BLaER1 treated with 17β-estradiol and CSF1 and Interleukin-3, amounts not matched to agents 10 nM and 100 nM (cell line): ENCODE results near the gene BLVRA.
"Not testable (repeated sequence)": the region's sequence is repeated elsewhere in the genome, so short reads cannot be mapped to it uniquely, and the experiment has no call there.

Source experiments
- H3K27ac ChIP-seq, 11 experiments: shearing (Covaris generic); formaldehyde crosslinking; 2 replicates each; pipeline ENCODE4 v1.8.1; 2022
- H3K27me3 ChIP-seq, 11 experiments: shearing (Covaris generic); formaldehyde crosslinking; 2 replicates each; pipeline ENCODE4 v1.8.1; 2022
- H3K36me3 ChIP-seq, 11 experiments: shearing (Covaris generic); formaldehyde crosslinking; 2 replicates each; pipeline ENCODE4 v1.8.1; 2022
- H3K4me1 ChIP-seq, 10 experiments: shearing (Covaris generic); formaldehyde crosslinking; 2 replicates each; pipeline ENCODE4 v1.8.1; 2022
- H3K4me2 ChIP-seq, 11 experiments: shearing (Covaris generic); formaldehyde crosslinking; 2 replicates each; pipeline ENCODE4 v1.8.1; 2022
- H3K4me3 ChIP-seq, 10 experiments: shearing (Covaris generic); formaldehyde crosslinking; 2 replicates each; pipeline ENCODE4 v1.8.1; 2022
- H3K9ac ChIP-seq, 11 experiments: shearing (Covaris generic); formaldehyde crosslinking; 2 replicates each; pipeline ENCODE4 v1.8.1; 2022
- H3K9me3 ChIP-seq, 11 experiments: shearing (Covaris generic); formaldehyde crosslinking; replicated peaks in 1 of 11; 2 replicates each; pipeline ENCODE4 v1.8.1; 2022
- H4K20me1 ChIP-seq, 11 experiments: shearing (Covaris generic); formaldehyde crosslinking; 2 replicates each; pipeline ENCODE4 v1.8.1; 2022
- Cebpa-rat ChIP-seq, 11 experiments: shearing (Covaris generic); IDR thresholded peaks; 2 replicates each; pipeline ENCODE4 v1.8.1; 2022

Gene BLVRA

GRCh38 chr7:43727003-43727402 is 31.5 kb upstream of the BLVRA start:
- Histone ChIP-seq H3K4me3 (no peak overlapping the region), H3K9ac (no peak overlapping the region), H3K27me3 (no peaks in the 10 kb centered on the region), H3K4me1 (peaks cover 18 to 37% (median 24%) of the 10 kb centered on the region in 10 experiments), H3K9me3 (no peaks in the 10 kb centered on the region), H3K36me3 (peaks cover 0 to 6% (median 0%) of the 10 kb centered on the region in 11 experiments; a peak in 1 of 22 replicates), H3K4me2 (peak overlapping the region in 7 of 11 experiments; percentile 1 to 93 (median 85); a peak in 6 of 22 replicates), H4K20me1 (peaks cover 5 to 47% (median 16%) of the 10 kb centered on the region in 11 experiments; a peak in 17 of 22 replicates), H3K27ac (no peak overlapping the region)
- no peak for TF ChIP-seq Cebpa-rat (IDR thresholded peaks at IDR 0.05)

- Histone ChIP-seq H3K27me3 (no peaks in the 10 kb centered on the region), H3K4me3 (no peak overlapping the region), H3K9me3 (no peaks in the 10 kb centered on the region), H3K27ac (no peak overlapping the region), H3K36me3 (peaks cover 0 to 6% (median 0%) of the 10 kb centered on the region in 11 experiments; a peak in 1 of 22 replicates), H3K9ac (no peak overlapping the region), H3K4me1 (peaks cover 18 to 37% (median 24%) of the 10 kb centered on the region in 10 experiments), H3K4me2 (peak overlapping the region in 9 of 11 experiments; percentile 12 to 97 (median 86); a peak in 13 of 22 replicates), H4K20me1 (peaks cover under 1 to 42% (median 12%) of the 10 kb centered on the region in 11 experiments; a peak in 16 of 22 replicates)
- no peak for TF ChIP-seq Cebpa-rat (IDR thresholded peaks at IDR 0.05)
Measured at GRCh38 chr7:43727494-43727893, 31.0 kb upstream of the BLVRA start.

- Histone ChIP-seq H3K9ac (peak within 1 kb of the TSS; percentile 79 to 90 (median 82)), H3K27ac (peak within 1 kb of the TSS; percentile 31 to 82 (median 73); a peak in 21 of 22 replicates), H3K9me3 (no peaks in the 10 kb centered on the region), H3K36me3 (0 out of 22 replicates have a peak, but pooled peaks cover 0 to 6% (median 0%) of the 10 kb centered on the region in 11 experiments), H3K4me3 (peak within 1 kb of the TSS; percentile 72 to 91 (median 82)), H3K4me1 (peaks cover 18 to 34% (median 24%) of the 10 kb centered on the region in 10 experiments), H4K20me1 (peaks cover 0 to 23% (median 3%) of the 10 kb centered on the region in 11 experiments; a peak in 9 of 22 replicates), H3K4me2 (peak within 1 kb of the TSS; percentile 78 to 97 (median 86)), H3K27me3 (no peaks in the 10 kb centered on the region)
- no peak for TF ChIP-seq Cebpa-rat (IDR thresholded peaks at IDR 0.05)
Measured at GRCh38 chr7:43729214-43729923, 29.1 kb upstream of the BLVRA start, which contains the start of gene COA1. TSS of gene COA1 (minus strand) at chr7:43729523. CDS start at chr7:43648614, 80,909 bp downstream.

DNA sequence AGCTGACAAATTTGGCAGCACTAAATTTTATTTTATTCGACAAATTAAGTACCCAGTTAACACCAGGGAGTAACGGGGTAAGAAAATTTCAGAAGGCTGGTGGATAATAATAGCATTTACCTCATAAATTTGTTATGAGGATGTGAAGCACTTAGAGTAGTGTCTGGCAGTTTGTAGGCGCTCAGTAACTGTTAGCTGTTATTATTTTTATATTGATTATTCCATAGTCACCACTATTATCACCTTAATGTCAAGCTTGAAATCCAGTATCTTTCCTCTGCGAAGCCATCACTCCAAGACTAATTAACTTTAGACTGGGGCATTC is 28.6 kb upstream of the BLVRA start:
- TF ChIP-seq Cebpa-rat (IDR thresholded peaks at IDR 0.05), result no peak
- Histone ChIP-seq H3K36me3 (0 out of 22 replicates have a peak, but pooled peaks cover 0 to 2% (median 0%) of the 10 kb centered on the region in 11 experiments), H3K9ac (peak overlapping the region; percentile 79 to 90 (median 82)), H3K4me3 (peak overlapping the region; percentile 72 to 91 (median 82)), H4K20me1 (peaks cover 0 to 20% (median under 1%) of the 10 kb centered on the region in 11 experiments; a peak in 8 of 22 replicates), H3K9me3 (no peaks in the 10 kb centered on the region), H3K4me1 (peaks cover 18 to 33% (median 24%) of the 10 kb centered on the region in 10 experiments), H3K27ac (peak overlapping the region; percentile 31 to 82 (median 73); a peak in 21 of 22 replicates), H3K4me2 (peak overlapping the region; percentile 74 to 96 (median 83)), H3K27me3 (no peaks in the 10 kb centered on the region)

- peaks cover 18 to 31% (median 24%) of the 10 kb centered on the region in 10 experiments for H3K4me1 ChIP-seq
- not testable (repeated sequence) for H3K4me3 ChIP-seq, H3K27ac ChIP-seq, H3K27me3 ChIP-seq, H3K36me3 ChIP-seq, H4K20me1 ChIP-seq, H3K4me2 ChIP-seq, H3K9ac ChIP-seq, H3K9me3 ChIP-seq
Measured at GRCh38 chr7:43731494-43731893, 27.0 kb upstream of the BLVRA start.

- H3K27ac ChIP-seq, result not testable (repeated sequence)
Measured at GRCh38 chr7:43734575-43735332, 23.7 kb upstream of the BLVRA start.

DNA sequence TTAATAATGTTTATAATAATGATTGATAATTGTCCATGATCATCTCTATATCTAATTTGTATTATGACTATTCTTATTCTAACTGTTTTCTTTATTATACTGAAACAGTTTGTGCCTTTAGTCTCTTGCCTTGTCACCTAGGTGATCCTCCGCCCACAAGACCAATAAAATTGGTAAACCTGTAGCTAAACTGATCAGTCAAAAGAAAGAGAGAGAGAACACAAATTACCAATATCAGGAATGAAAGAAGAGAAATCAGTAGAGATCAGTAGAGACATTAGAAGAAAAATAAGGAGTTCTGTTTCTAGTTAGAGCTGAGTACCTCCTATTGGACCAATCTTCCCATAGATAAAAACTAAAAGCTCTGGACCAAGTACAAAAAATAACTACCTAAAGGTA is 23.1 kb upstream of the BLVRA start:
- Histone ChIP-seq H3K27ac (no peak overlapping the region), H3K4me1 (peaks cover under 1 to 6% (median 1%) of the 10 kb centered on the region in 10 experiments; a peak in 9 of 20 replicates), H3K27me3 (no peaks in the 10 kb centered on the region), H3K9me3 (peaks cover 0 to 15% (median 12%) of the 10 kb centered on the region in 11 experiments; a peak in 16 of 22 replicates), H3K9ac (no peak overlapping the region), H3K36me3 (no peaks in the 10 kb centered on the region), H3K4me2 (no peak overlapping the region), H3K4me3 (no peak overlapping the region), H4K20me1 (no peaks in the 10 kb centered on the region)
- no peak for TF ChIP-seq Cebpa-rat (IDR thresholded peaks at IDR 0.05)

More at GRCh38 chr7:43734575-43735332, 23.7 kb upstream of the BLVRA start:
- H3K9ac ChIP-seq, H3K27me3 ChIP-seq, H3K36me3 ChIP-seq, H4K20me1 ChIP-seq, H3K4me3 ChIP-seq, H3K4me2 ChIP-seq: not testable (repeated sequence)
- Histone ChIP-seq H3K4me1 (peaks cover 5 to 12% (median 7%) of the 10 kb centered on the region in 10 experiments; a peak in 15 of 20 replicates), H3K9me3 (peaks cover 0 to 15% (median 12%) of the 10 kb centered on the region in 11 experiments; a peak in 16 of 22 replicates)

- H3K4me2 ChIP-seq, result peak overlapping the region in 2 of 11 experiments; percentile 23 to 45; a peak in 4 of 22 replicates
- no peaks in the 10 kb centered on the region for H4K20me1 ChIP-seq
- no peaks in the 10 kb centered on the region for H3K27me3 ChIP-seq
- no peak overlapping the region for H3K27ac ChIP-seq
- TF ChIP-seq Cebpa-rat (IDR thresholded peaks at IDR 0.05), result no peak
- no peak overlapping the region for H3K4me3 ChIP-seq
- peaks cover 0 to 15% (median 12%) of the 10 kb centered on the region in 11 experiments; a peak in 16 of 22 replicates for H3K9me3 ChIP-seq
- no peak overlapping the region for H3K9ac ChIP-seq
- peaks cover 0 to 5% (median 0%) of the 10 kb centered on the region in 10 experiments; a peak in 1 of 20 replicates for H3K4me1 ChIP-seq
- no peaks in the 10 kb centered on the region for H3K36me3 ChIP-seq
Measured at GRCh38 chr7:43735802-43736603, 22.5 kb upstream of the BLVRA start.
